Hepatocyte (in vitro differentiated cells): ENCODE results near the gene CC2D2A. TPM values are rescaled to one million over a fixed set of nuclear protein-coding genes. Genes with fewer than 3 reads are reported as not detected.

Source experiments
- DNase-seq: peaks from one replicate; pipeline ENCODE4 v3.0.0-alpha.2; 2016; ENCODE audit warnings: low spot score
- H2AFZ ChIP-seq: fragments of 200-600 bp; sonication (generic); 2 replicates; pipeline ENCODE4 v1.6.0; 2016; ENCODE audit warnings: antibody characterized with exemption, mild to moderate bottlenecking
- H3K27ac ChIP-seq: fragments of 200-600 bp; sonication (generic); 2 replicates; pipeline ENCODE4 v1.5.1; 2016; ENCODE audit warnings: mild to moderate bottlenecking
- H3K27me3 ChIP-seq: fragments of 200-600 bp; sonication (generic); 2 replicates; pipeline ENCODE4 v1.6.1; 2016
- H3K36me3 ChIP-seq: fragments of 200-600 bp; sonication (generic); replicated peaks from 2 replicates; pipeline ENCODE4 v1.5.1; 2016; ENCODE audit warnings: low read depth; ENCODE audit not compliant: insufficient read depth
- H3K4me1 ChIP-seq: fragments of 200-600 bp; sonication (generic); 2 replicates; pipeline ENCODE4 v1.5.1; 2016; ENCODE audit warnings: mild to moderate bottlenecking, moderate library complexity; ENCODE audit not compliant: insufficient read depth
- H3K4me2 ChIP-seq: fragments of 200-600 bp; sonication (generic); 2 replicates; pipeline ENCODE4 v1.6.0; 2016
- H3K4me3 ChIP-seq: fragments of 200-600 bp; sonication (generic); 2 replicates; pipeline ENCODE4 v1.5.1; 2016; ENCODE audit warnings: mild to moderate bottlenecking
- H3K79me2 ChIP-seq: fragments of 200-600 bp; sonication (generic); 2 replicates; pipeline ENCODE4 v1.6.0; 2017; ENCODE audit warnings: mild to moderate bottlenecking
- H3K9me2 ChIP-seq: fragments of 200-600 bp; sonication (generic); replicated peaks from 2 replicates; pipeline ENCODE4 v1.6.0; 2017; ENCODE audit warnings: mild to moderate bottlenecking; ENCODE audit not compliant: insufficient read depth
- H3K9me3 ChIP-seq: fragments of 200-600 bp; sonication (generic); 2 replicates; pipeline ENCODE4 v1.5.1; 2016; ENCODE audit warnings: low read depth, mild to moderate bottlenecking
- H4K20me1 ChIP-seq: fragments of 200-600 bp; sonication (generic); 2 replicates; pipeline ENCODE4 v1.6.0; 2016; ENCODE audit warnings: mild to moderate bottlenecking; ENCODE audit not compliant: insufficient read depth, poor library complexity, severe bottlenecking
- CTCF ChIP-seq: fragments of 200-600 bp; sonication (generic); IDR thresholded peaks from 2 replicates; pipeline ENCODE4 v1.5.1; 2016; ENCODE audit warnings: antibody characterized with exemption, mild to moderate bottlenecking; ENCODE audit not compliant: poor library complexity
- EZH2 ChIP-seq: fragments of 200-600 bp; sonication (generic); IDR thresholded peaks from 2 replicates; pipeline ENCODE4 v1.6.1; 2016; ENCODE audit warnings: antibody characterized with exemption, mild to moderate bottlenecking, borderline replicate concordance
- EZH2phosphoT487 ChIP-seq: fragments of 200-600 bp; sonication (generic); IDR thresholded peaks from one replicate; pipeline ENCODE4 v1.6.1; 2018; ENCODE audit warnings: antibody characterized with exemption, mild to moderate bottlenecking, low read depth, moderate library complexity; ENCODE audit not compliant: unreplicated experiment, severe bottlenecking
- WGBS: methylation state at CpG from one replicate; pipeline ENCODE4 v1.1.6; 2016; ENCODE audit warnings: low lambda C conversion rate; ENCODE audit errors: missing lambda C conversion rate; 5-methylcytosine and 5-hydroxymethylcytosine counted together
- polyA plus RNA-seq: library from polyadenylated mRNA; unstranded; fragments of >200 nt; fragmentation: Nextera tagmentation; extraction: Ambion mirVana; gene quantifications from 2 replicates; pipeline ENCODE4 v1.2.1, GENCODE V29; 2016
- total RNA-seq: library from RNA; depleted of rRNA; stranded (reverse); fragments of >200 nt; gene quantifications from 2 replicates; pipeline ENCODE4 v1.2.3, GENCODE V29; 2014

Gene CC2D2A
- total and polyA plus RNA-seq, 2 experiments from 2014 or later, result 6.8 to 33.6 TPM

- H3K36me3 ChIP-seq, result no peaks in the 10 kb centered on the region
- no peak overlapping the region for H3K4me3 ChIP-seq
- no peak overlapping the region for H2AFZ ChIP-seq
- H3K79me2 ChIP-seq, result no peaks in the 10 kb centered on the region
- H3K9me2 ChIP-seq, result no peaks in the 10 kb centered on the region
- H4K20me1 ChIP-seq, result no peaks in the 10 kb centered on the region
- no peak for TF ChIP-seq CTCF
- no peak for TF ChIP-seq EZH2
- no peak for TF ChIP-seq EZH2phosphoT487
- H3K4me1 ChIP-seq, result no peaks in the 10 kb centered on the region
- no peak overlapping the region for H3K4me2 ChIP-seq
- H3K9me3 ChIP-seq, result no peaks in the 10 kb centered on the region
- DNase-seq, result no peak
- no peak overlapping the region for H3K27ac ChIP-seq
- WGBS, result 65% methylated on average over 2 of the region's 2 CpGs
- no peaks in the 10 kb centered on the region for H3K27me3 ChIP-seq
Measured at GRCh38 chr4:15443371-15444160, 26.1 kb upstream of the CC2D2A start.

- H4K20me1 ChIP-seq, result no peaks in the 10 kb centered on the region
- WGBS, result 99% methylated on average over 7 of the region's 7 CpGs
- no peak for DNase-seq
- no peak overlapping the region for H2AFZ ChIP-seq
- no peaks in the 10 kb centered on the region for H3K36me3 ChIP-seq
- H3K27ac ChIP-seq, result no peak overlapping the region
- H3K27me3 ChIP-seq, result no peaks in the 10 kb centered on the region
- H3K9me2 ChIP-seq, result no peaks in the 10 kb centered on the region
- H3K4me3 ChIP-seq, result no peak overlapping the region
- H3K79me2 ChIP-seq, result no peaks in the 10 kb centered on the region
- H3K9me3 ChIP-seq, result no peaks in the 10 kb centered on the region
- H3K4me2 ChIP-seq, result no peak overlapping the region
- TF ChIP-seq EZH2phosphoT487, result no peak
- TF ChIP-seq CTCF, result no peak
- TF ChIP-seq EZH2, result no peak
- H3K4me1 ChIP-seq, result no peaks in the 10 kb centered on the region
Measured at GRCh38 chr4:15444276-15444675, 25.4 kb upstream of the CC2D2A start.

DNA sequence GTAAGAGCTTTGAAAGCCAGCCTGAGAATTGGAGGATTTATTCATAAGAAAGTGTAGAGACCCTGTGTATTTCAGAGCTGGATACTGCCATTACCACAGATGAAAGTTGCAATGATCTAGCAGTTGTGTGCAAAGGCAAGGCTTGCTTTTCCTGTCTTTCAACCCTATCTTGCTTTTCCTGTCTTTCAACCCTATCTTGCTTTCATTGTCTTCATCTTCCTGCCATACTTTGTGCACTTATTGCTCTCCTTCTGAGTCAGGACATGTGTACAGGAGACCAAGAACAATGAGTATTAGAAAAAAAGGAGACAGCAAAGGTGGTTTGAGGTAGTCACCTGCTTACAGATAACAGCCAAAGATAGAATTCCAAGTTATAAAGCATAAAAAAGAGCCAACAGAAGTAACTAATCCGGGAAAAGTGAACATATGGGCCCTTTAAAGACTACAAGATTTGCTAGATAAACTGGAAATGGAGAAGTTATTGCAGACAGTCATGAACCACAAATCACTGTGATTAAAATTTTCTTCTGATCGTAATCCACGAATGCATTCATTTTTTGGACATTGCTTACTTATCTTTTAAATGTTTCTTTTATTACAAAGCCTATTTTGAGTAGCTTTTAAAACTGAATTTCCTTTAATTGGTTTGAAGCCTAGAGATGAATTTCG lies 24.7 kb upstream of the CC2D2A start:
- Histone ChIP-seq H3K4me1 (no peaks in the 10 kb centered on the region), H4K20me1 (no peaks in the 10 kb centered on the region), H3K4me2 (no peak overlapping the region), H3K27me3 (no peaks in the 10 kb centered on the region), H3K9me2 (no peaks in the 10 kb centered on the region), H3K9me3 (no peaks in the 10 kb centered on the region), H3K79me2 (no peaks in the 10 kb centered on the region), H3K4me3 (no peak overlapping the region), H3K36me3 (no peaks in the 10 kb centered on the region), H2AFZ (no peak overlapping the region), H3K27ac (no peak overlapping the region)
- DNase-seq, result no peak
- TF ChIP-seq EZH2phosphoT487 (no peak), EZH2 (no peak), CTCF (no peak)
- WGBS, result 60% methylated on average over 4 of the region's 4 CpGs
